ENCODE data around the gene PRR27.

- TF ChIP-seq, protein P1, sequence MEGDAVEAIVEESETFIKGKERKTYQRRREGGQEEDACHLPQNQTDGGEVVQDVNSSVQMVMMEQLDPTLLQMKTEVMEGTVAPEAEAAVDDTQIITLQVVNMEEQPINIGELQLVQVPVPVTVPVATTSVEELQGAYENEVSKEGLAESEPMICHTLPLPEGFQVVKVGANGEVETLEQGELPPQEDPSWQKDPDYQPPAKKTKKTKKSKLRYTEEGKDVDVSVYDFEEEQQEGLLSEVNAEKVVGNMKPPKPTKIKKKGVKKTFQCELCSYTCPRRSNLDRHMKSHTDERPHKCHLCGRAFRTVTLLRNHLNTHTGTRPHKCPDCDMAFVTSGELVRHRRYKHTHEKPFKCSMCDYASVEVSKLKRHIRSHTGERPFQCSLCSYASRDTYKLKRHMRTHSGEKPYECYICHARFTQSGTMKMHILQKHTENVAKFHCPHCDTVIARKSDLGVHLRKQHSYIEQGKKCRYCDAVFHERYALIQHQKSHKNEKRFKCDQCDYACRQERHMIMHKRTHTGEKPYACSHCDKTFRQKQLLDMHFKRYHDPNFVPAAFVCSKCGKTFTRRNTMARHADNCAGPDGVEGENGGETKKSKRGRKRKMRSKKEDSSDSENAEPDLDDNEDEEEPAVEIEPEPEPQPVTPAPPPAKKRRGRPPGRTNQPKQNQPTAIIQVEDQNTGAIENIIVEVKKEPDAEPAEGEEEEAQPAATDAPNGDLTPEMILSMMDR (IDR thresholded peaks at IDR 0.05): no peak
- TF ChIP-seq POLR2AphosphoS5 (IDR thresholded peaks at IDR 0.05) (no peak), POLR2A (IDR thresholded peaks at IDR 0.05) (no peak)
Observed at GRCh38 chr4:70153937-70154336, at the start of gene PRR27.

Data from transverse colon (tissue), 4 donors.